Measurements from ENCODE around the gene ITIH5.

- TF ChIP-seq CTCF (IDR thresholded peaks at IDR 0.05; ENCODE audit: insufficient read depth, low read depth, low read length) (no peak), EZH2 (IDR thresholded peaks at IDR 0.05; ENCODE audit: insufficient read depth, low read length) (no peak)
Measured at GRCh38 chr10:7702288-7702812, 35.6 kb upstream of the ITIH5 start.
